AG04449 (cell line): Measurements from ENCODE around the gene HTR2B.

Experiments used
- CTCF ChIA-PET: fragments of 350-600 bp; formaldehyde crosslinking; extraction: SDS; loops from one replicate; lab custom pipeline; 2021; ENCODE audit warnings: antibody characterized with exemption; lab: Yijun Ruan, JAX
- POLR2A ChIA-PET: fragments of 400-600, 350-600 bp; formaldehyde crosslinking; extraction: SDS; loops from one replicate; lab custom pipeline; 2020; ENCODE audit warnings: antibody characterized with exemption, inconsistent platforms; lab: Yijun Ruan, JAX
- DNase-seq: peaks from one replicate; pipeline ENCODE4 v3.0.0-alpha.2; 2010; ENCODE audit warnings: low read depth, low spot score
- H3K4me3 ChIP-seq: 2 replicates; pipeline ENCODE4 v1.5.1; 2011; ENCODE audit warnings: low read depth, mild to moderate bottlenecking, control low read depth, low read length
- TF ChIP-seq, protein P1 (sequence below): IDR thresholded peaks from one replicate; pipeline ENCODE4 v1.5.1; 2011; ENCODE audit warnings: mild to moderate bottlenecking, moderate library complexity, low read length, control low read depth, inconsistent platforms; ENCODE audit not compliant: insufficient read depth; ENCODE audit errors: missing control alignments

The HTR2B gene

DNA sequence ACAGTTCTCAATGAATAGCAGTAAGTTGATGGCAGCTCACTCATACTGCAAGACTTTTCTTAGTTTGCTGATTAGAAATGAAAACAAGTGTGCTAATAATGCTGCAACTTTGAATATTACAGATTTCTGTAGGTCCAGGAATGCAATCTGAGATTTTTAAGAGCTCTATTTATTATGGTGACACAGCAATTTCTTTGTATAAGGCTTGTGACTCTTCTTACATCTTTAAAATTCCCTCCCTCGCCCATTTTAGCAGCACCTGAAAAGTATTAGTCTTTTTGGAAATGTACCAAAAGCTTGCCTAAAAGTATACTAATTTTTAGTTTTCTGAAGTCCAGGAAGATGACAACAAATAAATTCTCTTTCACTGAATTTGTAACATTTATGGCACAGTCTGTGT lies 4.4 kb upstream of the HTR2B start:
- ChIA-PET POLR2A (no interaction called here), CTCF (interaction anchor here (0.7 to 2.6 kb wide), 10 partner anchors 9 to 98 kb away, joined by 3 to 13 read pairs (median 4); no protein-coding TSS in a partner anchor)
- no peak for DNase-seq
- TF ChIP-seq, protein P1, sequence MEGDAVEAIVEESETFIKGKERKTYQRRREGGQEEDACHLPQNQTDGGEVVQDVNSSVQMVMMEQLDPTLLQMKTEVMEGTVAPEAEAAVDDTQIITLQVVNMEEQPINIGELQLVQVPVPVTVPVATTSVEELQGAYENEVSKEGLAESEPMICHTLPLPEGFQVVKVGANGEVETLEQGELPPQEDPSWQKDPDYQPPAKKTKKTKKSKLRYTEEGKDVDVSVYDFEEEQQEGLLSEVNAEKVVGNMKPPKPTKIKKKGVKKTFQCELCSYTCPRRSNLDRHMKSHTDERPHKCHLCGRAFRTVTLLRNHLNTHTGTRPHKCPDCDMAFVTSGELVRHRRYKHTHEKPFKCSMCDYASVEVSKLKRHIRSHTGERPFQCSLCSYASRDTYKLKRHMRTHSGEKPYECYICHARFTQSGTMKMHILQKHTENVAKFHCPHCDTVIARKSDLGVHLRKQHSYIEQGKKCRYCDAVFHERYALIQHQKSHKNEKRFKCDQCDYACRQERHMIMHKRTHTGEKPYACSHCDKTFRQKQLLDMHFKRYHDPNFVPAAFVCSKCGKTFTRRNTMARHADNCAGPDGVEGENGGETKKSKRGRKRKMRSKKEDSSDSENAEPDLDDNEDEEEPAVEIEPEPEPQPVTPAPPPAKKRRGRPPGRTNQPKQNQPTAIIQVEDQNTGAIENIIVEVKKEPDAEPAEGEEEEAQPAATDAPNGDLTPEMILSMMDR = no peak
- H3K4me3 ChIP-seq = no peak overlapping the region

GRCh38 chr2:231128541-231128940 lies 3.7 kb upstream of the HTR2B start:
- CTCF ChIA-PET = interaction anchor here (0.5 to 2.6 kb wide), 11 partner anchors 8 to 99 kb away, joined by 3 to 13 read pairs (median 5); no protein-coding TSS in a partner anchor
- no peak overlapping the region for H3K4me3 ChIP-seq
- TF ChIP-seq, protein P1 = no peak
- no peak for DNase-seq
- POLR2A ChIA-PET = no interaction called here

- TF ChIP-seq, protein P1 = no peak
- DNase-seq = no peak
- no peak overlapping the region for H3K4me3 ChIP-seq
- CTCF ChIA-PET = interaction anchor here (0.5 to 2.6 kb wide), 5 partner anchors 10 to 99 kb away, joined by 3 to 13 read pairs (median 5); no protein-coding TSS in a partner anchor
- POLR2A ChIA-PET = no interaction called here
Observed at GRCh38 chr2:231127936-231128335, 3.1 kb upstream of the HTR2B start.

GRCh38 chr2:231127480-231127879 lies 2.6 kb upstream of the HTR2B start:
- CTCF ChIA-PET = interaction anchor here (1.3 to 2.4 kb wide), 4 partner anchors 16 to 100 kb away, joined by 4 to 13 read pairs (median 5); no protein-coding TSS in a partner anchor
- no peak overlapping the region for H3K4me3 ChIP-seq
- TF ChIP-seq, protein P1 = no peak
- POLR2A ChIA-PET = no interaction called here
- DNase-seq = no peak

DNA sequence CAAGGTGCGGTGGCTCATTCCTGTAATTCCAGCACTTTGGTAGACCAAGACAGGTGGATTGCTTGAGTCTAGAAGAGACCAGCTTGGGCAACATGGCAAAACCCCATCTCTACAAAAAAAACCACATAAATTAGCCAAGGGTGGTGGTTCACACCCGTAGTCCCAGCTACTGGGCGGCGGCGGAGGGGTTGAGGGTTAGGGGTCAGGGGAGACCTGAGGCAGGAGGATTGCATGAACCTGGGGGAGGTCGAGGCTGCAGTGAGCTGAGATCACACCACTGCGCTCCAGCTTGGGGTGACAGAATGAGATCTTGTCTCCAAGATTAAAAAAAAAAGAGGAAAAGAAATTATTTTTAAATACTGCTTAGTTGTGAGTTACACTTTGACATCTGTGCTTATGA lies 1.3 kb upstream of the HTR2B start:
- TF ChIP-seq, protein P1 = no peak
- CTCF ChIA-PET = interaction anchor here (1.3 kb wide), 1 partner anchor 101 kb away, joined by 5 read pairs; no protein-coding TSS in a partner anchor
- no peak for DNase-seq
- POLR2A ChIA-PET = no interaction called here
- H3K4me3 ChIP-seq = no peak overlapping the region

- ChIA-PET POLR2A (interaction anchor here (0.7 kb wide), 1 partner anchor 19 kb away, joined by 3 read pairs; no protein-coding TSS in a partner anchor), CTCF (interaction anchor here (0.7 to 3.3 kb wide), 3 partner anchors 20 to 107 kb away, joined by 3 to 20 read pairs (median 7); no protein-coding TSS in a partner anchor)
- TF ChIP-seq, protein P1 = no peak
- H3K4me3 ChIP-seq = no peak overlapping the region
- no peak for DNase-seq
Observed at GRCh38 chr2:231123362-231123898, 1.4 kb downstream of the HTR2B start.
